EL (cell line): Measurements from ENCODE around the gene RALB.
A peak's percentile ranks its signal among the peaks of the same experiment; 100 is the strongest.
"Not testable (repeated sequence)": the region's sequence is repeated elsewhere in the genome, so short reads cannot be mapped to it uniquely, and the experiment has no call there.

Experiments
- DNase-seq: peaks from one replicate; pipeline ENCODE4 v3.0.0-alpha.2; 2016

RALB gene

DNA sequence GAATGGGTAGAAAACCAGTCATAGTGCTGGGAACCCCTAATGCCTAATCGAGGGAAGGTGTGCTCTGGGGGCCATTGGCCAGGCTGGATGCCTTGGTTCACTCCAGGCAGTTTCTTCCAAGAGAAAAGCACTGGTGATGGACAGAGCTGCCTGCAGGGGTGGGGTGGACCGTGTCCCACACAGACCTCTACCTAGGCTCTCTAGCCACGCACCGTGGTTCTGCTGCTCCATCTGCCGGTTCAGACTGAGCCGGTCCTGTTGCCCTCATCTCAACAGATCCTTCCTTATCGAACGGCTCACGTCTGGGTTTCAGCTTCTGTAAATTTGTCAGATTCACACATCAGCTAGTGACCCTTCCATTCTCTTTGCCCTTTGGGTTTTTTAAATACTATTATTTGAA is 46.4 kb downstream of the RALB start:
- DNase-seq: no peak

DNA sequence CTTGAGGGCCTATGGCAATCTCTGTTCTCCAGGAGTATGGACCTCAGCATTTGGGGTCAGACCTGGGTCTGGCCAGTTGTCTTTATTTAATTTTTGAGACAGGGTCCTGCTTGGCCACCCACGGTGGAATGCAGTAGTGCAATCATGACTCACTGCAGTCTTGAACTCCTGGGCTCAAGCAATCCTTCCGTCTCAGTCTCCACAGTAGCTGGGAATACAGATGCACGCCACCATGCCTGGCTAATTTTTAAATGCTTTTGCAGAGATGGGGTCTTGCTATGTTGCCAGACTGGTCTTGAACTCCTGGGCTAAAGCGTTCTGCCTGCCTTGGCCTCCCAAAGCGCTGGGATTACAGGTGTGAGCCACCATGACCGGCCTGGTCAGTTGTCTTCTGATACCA is 46.9 kb downstream of the RALB start:
- peak; percentile 29 for DNase-seq

DNA sequence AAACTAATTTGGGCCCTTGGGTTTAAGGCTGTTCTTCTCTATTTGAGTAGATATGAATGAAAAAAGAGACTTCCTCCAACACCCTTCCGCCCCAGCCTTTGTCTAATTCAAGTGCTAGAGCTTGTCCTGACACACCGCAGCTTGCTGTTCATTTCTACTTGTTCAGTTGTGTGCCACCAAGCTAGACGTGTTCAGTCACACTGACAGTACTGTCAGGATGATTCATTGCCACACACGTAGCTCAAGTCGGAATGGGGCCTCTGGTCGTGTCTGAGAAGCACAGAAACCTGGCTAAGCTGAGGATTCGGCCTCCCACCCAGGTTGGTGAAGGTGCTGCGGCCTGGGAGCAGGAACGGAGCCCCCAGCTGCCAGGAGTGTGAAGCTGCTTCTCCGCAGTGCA is 47.7 kb downstream of the RALB start:
- no peak for DNase-seq

DNA sequence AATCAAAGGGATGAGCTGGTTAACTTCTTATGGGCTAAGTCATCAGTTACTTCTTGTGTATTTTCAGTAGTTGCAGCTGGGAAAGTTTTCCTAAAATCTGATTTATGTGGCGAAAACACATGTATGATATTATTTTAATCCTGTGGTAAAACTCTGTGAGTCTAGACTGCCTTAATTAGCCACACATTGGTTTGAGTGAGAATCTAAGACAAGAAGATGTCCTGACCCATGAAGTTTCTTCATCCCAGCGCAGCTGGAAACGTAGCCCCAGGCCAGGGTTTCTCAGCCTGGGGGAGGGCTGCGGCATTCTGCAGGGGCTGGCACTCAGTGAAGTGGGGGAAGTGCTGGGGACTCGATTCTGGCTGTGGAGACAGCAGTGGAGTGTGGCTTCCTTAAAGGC is 48.6 kb downstream of the RALB start:
- DNase-seq: no peak

DNA sequence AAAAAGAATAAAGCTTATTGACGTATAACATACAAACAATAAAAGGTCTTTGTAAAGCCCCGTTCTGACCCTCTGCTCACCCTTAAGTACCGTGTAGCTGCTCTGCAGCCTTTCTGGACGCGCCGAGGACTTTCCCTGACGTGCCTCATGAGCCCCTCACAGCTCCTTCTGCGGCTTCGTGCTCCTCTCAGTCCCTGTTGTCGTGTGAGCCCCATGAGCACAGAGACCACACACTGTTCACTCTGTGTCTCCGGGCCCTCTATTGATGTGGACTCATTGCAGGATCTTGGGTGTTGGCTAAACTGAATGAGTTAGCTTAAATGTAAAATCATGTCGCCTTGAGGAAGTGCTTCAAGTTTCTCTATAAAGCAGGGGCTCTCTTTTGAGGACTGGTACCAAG is 49.6 kb downstream of the RALB start:
- no peak for DNase-seq

DNA sequence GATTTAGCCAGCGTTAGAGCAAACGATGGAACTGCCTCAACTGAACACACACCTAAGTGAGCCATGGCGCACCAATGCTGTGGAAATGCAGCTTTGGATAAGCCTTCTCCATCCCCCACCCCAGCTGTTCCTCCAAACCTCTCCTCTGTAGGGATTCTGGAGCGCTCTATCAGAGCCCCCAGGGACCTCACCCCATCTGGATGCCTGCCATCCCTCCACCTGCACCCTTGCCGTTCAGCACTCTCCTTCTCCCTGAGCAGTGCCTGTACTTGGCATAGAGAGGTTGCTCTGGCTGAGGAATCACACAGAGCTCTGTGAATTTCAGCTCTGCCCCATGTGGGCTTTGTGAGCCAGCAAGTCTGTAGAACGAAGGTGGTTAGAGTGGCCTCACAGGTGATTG is 50.5 kb downstream of the RALB start:
- no peak for DNase-seq

DNA sequence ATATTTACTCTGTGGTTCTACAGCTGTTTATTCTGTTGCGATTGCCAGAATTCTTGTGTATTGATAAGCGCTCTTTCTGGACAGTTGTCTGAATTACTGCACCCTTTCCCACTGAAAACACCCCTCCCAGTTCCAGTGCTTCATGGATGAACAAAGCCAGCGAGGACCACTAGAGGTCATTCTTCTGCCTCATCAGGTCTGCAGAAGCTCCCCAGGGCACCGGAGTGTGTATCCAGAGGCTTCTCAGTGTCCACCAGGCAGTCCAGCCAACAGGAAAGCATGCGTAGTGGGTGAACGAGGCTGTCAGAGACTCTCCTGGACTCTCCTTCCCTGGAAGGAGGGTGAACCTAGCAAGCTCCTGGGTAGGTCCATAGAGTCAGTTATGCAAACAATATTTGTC is 52.6 kb downstream of the RALB start:
- DNase-seq: no peak

DNA sequence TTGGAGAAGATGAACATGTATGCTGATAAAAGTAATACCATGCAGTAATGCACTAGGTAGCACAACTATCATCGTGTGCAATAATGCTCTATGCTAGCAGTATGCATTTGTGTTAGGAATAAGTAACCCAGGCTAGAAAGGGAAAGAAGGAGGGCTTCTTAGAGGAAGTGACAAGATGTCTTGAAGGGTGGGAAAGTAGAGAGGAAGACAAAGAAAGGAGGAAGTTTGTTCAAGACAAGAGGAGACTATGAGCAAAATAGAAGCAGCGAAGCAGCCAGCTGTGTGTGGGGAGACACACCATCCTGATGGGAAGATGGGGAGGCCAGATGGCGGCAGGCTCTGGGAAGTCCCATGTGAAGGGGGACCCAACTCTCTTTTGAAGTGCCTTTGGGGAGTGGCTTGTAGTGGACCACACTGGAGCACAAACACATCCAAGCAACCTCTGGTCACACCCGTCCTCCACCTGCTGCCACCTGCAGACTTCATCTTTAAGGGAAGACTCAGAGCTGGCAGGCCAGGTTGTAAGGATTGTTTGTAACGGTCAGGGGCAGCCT is 53.4 kb downstream of the RALB start:
- DNase-seq: no peak

DNA sequence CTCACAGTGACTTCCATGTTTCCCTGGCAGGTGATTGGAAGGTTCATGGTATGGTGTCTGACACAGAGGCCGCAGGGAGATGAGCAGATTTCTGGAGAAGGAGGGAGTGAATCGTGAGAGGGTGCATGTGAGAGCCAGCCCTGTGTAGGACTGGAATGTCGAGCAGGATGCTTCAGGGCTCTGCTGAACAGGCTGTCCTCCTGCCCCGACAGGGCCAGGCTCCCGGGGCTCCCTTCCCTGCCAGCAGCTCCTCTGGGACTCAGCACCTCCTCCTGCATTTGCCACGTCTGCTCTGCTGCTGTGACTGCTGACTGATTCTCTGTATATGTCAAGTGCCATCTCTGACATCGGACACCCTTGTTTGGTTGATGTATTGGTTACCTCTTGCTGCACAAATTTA is 54.8 kb downstream of the RALB start:
- no peak for DNase-seq

DNA sequence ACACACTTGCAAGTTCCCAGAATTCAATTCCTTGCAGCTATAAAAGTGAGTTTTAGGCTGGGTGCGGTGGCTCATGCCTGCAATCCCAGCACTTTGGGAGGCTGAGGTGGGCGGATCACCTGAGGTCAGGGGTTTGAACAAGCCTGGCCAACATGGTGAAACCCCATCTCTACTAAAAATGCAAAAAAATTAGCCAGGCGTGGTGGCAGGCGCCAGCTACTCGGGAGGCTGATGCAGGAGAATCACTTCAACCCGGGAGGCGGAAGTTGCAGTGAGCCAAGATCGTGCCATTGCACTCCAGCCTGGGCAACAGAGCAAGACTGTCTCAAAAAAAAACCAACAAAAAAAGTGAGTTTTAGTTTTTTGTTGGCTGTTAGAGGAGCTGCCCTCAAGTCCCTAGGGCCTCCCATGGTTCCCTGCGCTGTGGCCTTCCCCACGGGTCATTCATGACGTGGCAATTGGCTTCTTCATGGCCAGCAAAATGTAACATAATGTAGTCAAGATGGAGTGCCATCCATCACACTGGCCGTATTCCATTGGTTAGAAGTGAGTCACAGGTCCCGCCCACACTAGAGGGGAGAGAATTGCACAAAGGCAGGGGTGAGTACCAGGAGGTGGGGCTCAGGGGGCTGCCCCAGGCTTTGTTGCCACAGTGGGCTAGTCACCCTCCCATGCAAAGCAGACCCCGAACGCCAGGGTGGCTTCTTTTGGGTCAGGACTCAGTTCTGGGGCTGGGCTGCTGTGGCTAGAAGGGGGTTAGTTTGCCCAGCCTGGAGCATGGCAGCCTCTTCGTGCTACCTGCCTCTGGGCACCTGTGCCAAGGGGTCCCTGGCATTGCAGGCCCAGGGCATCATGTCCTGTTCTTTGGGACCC is 55.6 kb downstream of the RALB start:
- no peak for DNase-seq

DNA sequence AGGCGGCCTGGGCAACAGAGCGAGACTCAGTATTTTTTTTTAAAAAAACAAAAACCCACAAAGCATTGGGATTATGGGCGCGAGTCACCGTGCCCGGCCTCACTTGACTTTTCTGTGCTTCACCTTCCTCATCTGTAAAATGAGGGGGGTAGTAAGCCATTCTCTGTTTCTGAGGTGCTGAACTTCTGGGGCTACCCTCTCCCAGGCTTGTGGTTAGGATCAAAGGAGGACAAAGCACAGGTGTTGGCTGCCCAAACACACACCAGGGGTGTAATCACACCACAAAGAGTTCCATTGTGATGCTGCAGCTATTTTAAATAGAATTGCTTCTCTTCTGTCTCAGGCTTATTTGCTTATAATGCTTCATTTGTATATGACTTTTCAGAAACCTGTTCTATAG is 57.5 kb downstream of the RALB start:
- no peak for DNase-seq

DNA sequence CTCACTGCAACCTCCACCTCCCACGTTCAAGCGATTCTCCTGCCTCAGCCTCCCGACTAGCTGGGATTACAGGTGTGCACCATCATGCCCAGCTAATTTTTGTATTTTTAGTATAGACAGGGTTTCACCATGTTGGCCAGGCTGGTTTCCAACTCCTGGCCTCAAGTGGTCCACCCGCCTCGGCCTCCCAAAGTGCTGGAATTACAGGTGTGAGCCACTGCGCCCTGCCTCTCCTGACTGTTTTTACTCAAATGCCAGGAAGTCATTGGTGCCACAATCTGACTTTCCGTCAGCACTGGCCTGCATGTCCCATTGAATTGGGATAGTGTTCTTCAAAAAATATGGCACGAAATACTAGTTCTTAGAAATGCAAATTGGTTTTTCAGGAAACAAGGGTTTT is 58.2 kb downstream of the RALB start:
- not testable (repeated sequence) for DNase-seq

DNA sequence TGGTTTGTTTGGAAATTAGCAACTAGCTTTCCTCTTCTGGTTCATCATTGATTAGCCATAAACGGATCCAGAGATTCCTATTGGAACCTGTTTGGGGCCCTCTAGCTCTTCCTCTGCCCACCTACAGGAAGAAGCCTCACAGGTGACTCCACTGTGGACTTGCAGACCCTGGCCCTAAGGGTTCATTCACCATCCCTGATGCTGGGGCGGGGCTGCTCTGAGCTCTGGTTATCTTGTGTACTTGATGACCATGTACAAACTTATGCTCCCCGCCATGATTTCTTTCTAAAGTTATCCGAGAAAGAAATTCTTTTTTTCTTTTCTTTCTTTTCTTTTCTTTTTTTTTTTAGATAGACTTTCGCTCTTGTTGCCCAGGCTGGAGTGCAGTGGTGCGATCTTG is 59.4 kb downstream of the RALB start:
- DNase-seq: no peak

DNA sequence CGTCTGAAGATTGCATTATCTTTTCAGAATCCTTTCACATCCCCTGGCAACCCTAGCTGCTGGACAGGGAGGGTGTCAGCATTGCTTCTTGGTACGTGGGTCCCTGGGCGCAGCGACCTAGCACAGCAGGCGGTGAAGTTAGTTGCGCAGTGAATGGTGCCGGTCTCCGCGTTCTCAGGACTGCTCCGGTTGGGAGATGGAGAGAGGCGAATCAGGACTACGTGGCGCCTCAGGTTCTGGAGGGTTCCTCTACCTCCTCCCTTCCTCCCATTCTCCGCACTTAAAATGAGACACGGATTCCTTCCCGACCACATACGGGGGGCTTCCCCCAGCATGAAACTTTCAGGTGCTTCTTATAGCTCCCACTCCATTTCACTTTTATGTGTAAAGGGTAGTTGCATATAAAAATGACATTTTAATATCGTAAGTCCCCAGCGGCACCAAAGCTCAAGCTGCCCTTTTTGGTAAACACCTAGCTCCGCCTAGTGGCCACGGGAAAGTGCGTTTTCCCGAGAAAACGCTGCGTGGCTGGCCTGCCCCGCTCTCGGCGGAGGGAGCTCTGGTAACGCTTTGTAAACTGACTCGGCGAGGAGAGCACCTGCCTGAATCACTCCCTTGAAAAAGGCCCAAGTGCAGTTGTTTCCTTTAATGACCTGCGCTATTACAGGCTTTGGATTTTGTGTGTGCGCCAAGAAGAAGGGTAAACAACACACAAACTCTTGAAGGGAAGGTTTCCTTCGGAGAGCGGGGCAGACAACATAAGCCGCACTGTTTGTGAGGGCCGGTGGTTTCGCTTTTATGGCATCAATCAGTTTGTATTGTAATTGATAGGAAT is 60.4 kb downstream of the RALB start:
- DNase-seq: peak; percentile 80

DNA sequence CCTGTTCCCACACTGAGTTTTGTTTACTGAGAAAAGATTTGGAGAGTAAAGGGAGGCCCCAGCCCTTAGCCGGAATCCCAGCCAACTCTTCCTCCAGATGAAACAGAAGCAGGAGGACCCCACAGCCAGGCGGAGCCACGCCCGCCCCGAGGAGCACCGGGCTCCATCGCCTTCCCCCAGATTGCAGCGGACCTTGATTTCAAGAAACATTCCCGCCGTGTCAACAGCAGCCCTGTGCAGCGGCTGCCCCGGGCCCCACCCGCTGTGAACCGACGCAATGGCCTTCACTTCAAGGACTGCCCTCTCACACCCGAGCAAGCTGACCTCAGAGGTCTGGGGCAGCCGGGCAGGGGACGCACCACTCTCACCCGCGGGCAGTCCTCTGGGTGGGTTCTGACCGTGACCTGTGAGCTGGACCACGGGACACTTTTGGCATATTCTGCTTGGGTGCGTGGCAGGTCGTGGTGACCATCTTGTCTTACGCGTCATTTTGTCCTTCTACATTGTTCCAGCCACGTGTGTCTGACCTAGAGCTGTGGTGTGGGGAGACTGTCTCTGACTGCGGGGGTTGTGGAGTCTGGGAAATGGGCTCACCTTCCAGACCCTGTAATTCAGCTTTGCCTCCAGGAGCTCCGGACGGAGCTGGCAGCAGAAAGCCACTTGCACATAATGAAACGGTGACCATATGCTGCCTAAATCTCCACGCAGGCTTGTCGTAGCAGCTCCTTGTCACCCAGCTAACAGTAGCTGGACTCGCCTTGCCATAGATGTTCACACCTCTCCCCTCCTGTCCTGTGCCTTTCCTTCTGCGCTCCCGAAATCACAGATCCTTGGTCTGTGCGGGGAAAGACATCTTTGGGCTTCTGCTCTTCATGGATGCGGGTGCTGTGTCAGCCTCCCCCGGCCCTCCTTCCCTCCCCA is 61.3 kb downstream of the RALB start:
- DNase-seq: no peak

DNA sequence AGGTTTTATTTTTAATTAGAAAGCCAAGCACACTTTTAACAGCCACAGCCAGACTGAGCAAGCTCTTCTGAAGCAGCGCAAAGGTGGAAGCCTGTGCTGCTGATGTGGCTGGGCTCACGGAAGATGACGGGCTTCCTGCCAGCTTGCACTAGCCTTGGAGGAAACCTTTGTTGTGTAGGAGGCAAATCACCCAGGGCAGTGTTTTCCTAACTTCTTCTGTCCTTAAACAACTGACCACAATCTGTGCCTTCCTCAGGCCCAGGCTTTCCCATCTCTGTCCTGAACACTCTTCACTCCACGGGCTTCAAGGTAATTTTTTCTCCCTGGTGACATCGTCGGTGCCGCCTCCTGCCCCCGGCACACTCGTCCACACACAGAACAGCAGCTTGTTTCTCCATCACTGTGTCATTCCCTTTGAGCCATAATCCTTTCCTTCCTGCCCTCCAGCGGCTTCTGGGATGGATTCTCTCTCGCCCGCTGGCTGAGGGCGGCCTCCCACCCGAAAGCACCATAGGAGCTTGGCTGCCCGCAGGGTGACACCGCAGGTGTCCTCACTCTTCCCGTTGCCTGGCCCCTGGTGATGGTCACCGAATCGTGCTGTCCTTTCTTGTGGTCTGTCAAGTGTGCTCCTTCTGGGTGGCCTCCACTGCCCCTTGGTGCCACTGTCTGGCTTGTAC is 62.2 kb downstream of the RALB start:
- no peak for DNase-seq

DNA sequence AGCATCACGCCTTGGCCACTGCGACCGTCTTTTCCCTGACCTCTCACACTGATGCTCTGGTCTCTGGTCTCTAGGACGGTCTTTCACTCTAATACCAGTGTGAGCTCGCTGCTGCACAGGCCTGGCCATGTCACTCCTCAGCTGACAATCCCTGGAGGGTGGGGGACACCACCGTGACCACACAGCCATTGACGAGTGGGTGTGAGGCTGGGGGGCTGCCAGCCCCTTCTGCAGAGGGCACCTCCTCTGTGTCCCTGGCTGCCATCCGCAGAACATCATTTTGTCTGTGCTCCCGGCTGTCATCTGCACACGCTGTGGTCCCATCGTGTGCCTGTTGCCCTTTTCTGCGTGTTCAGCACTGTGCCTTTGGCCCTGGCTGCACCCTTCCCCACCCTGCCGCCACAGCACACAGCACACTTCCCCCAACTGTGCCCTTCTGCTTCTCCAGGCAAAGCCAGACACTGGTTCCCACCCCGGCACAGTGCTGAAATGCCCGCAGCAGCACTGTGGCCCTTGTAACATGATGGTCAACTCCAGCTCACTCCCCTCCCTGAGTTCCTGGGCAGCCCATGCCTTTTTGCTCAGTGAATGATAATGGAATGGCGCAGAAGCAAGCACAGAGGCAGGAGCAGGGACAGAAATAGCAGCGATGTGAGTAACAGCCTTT is 62.8 kb downstream of the RALB start:
- no peak for DNase-seq

DNA sequence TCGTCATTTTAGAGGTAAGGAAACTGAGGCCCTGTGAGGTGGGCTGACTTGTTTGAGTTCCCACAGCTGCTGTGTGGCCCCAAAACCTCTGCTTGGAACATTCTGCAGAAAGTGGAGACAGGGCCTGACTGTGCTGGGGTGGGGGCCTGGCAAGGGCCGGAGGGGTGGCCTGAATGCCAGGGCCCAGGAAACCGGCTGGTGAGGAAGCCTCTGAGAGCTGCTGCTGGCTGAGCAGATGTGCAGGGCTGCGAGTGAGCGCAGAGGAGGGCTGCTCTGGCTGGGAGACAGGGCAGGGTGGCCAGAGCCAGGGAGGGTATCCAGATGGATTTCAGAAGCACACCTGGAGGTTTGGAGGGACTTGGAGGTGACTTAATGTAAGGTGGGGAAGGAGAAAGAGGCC is 63.4 kb downstream of the RALB start:
- no peak for DNase-seq

DNA sequence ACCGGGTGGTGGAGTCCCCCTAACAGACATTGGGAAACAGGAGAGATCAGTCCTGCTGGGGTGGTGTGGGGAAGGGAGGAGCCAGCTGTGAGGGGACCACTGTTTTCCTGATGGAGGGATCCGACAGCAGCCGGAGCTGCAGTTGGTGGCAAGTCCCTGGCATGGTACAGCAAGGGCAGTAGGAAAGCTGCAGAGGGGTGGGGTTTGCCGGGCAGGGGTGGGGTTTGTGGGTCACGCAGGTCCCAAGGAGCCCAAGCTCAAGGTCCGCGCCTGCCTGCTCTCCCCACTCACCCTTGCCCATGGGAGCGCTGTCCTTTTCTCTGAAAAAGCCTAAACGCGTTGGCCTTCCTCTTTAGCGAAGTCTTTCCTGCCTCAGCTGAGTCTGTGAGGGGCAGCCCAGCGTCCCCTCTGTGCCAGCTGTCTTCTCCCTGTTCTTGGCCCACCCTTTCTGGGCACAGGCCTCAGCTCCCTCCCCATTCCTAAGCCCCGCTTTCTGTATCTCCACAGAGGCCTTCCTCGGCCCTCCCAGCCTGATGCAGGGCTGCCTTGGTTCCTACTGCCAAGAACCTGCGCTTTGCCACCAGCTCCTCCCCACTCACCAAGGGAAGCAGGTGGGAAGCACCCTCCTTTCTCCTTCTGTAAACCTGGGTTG is 64.0 kb downstream of the RALB start:
- DNase-seq: no peak

DNA sequence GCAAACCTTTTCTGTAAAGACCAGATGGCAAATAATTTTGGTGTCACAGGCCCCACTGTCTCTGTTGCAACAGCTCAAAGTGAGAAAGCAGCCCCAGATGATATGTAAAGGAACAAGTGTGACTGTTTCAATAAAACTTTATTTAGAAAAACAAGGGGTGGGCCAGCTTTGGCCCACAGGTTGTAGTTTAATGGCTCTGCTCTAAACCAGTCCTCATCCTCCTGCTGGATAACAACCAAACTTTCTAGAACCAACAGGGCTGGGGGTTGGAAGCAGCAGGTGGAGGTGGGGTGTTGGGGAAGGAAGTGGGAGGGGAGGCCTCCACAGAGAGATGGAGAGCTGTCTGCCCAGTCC is 64.5 kb downstream of the RALB start:
- DNase-seq: no peak

DNA sequence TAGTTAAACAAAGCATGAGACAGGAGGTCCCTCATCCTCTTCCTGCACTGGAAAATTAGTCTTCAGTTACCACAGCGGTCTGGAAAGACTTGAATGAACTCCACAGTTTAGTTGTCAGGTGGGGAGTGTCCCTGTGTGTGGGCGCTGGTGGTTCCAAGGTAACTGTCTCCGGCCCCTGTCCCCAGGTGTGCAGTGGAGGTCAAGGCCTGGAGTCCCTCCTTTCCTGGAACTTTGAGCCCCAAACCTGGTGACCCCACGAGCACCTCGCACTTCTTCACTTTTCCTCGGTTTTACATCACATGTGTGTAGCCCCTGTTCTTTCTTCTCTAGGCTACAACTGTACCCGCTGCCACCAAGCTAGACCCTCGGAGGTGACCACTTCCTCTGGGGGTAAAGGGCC is 65.3 kb downstream of the RALB start:
- no peak for DNase-seq
